DOHH2 (cell line): ENCODE measurements around the gene CACNB4.

Source experiments
- H3F3A ChIP-seq: fragments of 200-600 bp; sonication (generic), shearing (Covaris generic); 2 replicates; pipeline ENCODE4 v1.6.0; 2016; ENCODE audit warnings: antibody characterized with exemption, mild to moderate bottlenecking; ENCODE audit not compliant: control insufficient read depth, insufficient read depth
- H3K27ac ChIP-seq: fragments of 200-600 bp; sonication (generic); 2 replicates; pipeline ENCODE4 v1.5.1; 2014; ENCODE audit warnings: low read depth, mild to moderate bottlenecking, low read length, moderate library complexity
- H3K27me3 ChIP-seq: fragments of 200-600 bp; sonication (generic); 2 replicates; pipeline ENCODE4 v1.6.1; 2014; ENCODE audit warnings: mild to moderate bottlenecking, low read length, mixed read lengths; ENCODE audit not compliant: control insufficient read depth
- H3K36me3 ChIP-seq: fragments of 200-600 bp; sonication (generic); 2 replicates; pipeline ENCODE4 v1.6.1; 2014; ENCODE audit warnings: mild to moderate bottlenecking, low read length, moderate library complexity, mixed read lengths; ENCODE audit not compliant: control insufficient read depth
- H3K4me1 ChIP-seq: fragments of 200-600 bp; sonication (generic); 2 replicates; pipeline ENCODE4 v1.6.1; 2014; ENCODE audit warnings: mild to moderate bottlenecking, low read length, mixed read lengths; ENCODE audit not compliant: control insufficient read depth
- H3K4me2 ChIP-seq: fragments of 200-600 bp; sonication (generic); 2 replicates; pipeline ENCODE4 v1.6.0; 2014; ENCODE audit warnings: mild to moderate bottlenecking, low read length, moderate library complexity
- H3K4me3 ChIP-seq: fragments of 200-600 bp; sonication (generic); 2 replicates; pipeline ENCODE4 v1.5.1; 2014; ENCODE audit warnings: mild to moderate bottlenecking, low read length, mixed read lengths
- H3K79me2 ChIP-seq: fragments of 200-600 bp; sonication (generic); 2 replicates; pipeline ENCODE4 v1.6.1; 2014; ENCODE audit warnings: mild to moderate bottlenecking, low read length, mixed read lengths; ENCODE audit not compliant: control insufficient read depth
- H3K9me2 ChIP-seq: fragments of 200-600 bp; sonication (generic); replicated peaks from 2 replicates; pipeline ENCODE4 v1.6.1; 2014; ENCODE audit warnings: mild to moderate bottlenecking, low read length, mixed read lengths; ENCODE audit not compliant: control insufficient read depth
- H3K9me3 ChIP-seq: fragments of 200-600 bp; sonication (generic); 2 replicates; pipeline ENCODE4 v1.6.1; 2014; ENCODE audit warnings: antibody characterized with exemption, low read length, mixed read lengths; ENCODE audit not compliant: control insufficient read depth, insufficient read depth
- H4K20me1 ChIP-seq: fragments of 200-600 bp; sonication (generic); 2 replicates; pipeline ENCODE4 v1.6.0; 2014; ENCODE audit warnings: low read depth, mild to moderate bottlenecking, antibody characterized with exemption, low read length, moderate library complexity; ENCODE audit not compliant: control insufficient read depth, insufficient read depth
- EZH2phosphoT487 ChIP-seq: fragments of 200-600 bp; sonication (generic); IDR thresholded peaks from 2 replicates; pipeline ENCODE4 v1.6.1; 2017; ENCODE audit warnings: borderline replicate concordance, mild to moderate bottlenecking, antibody characterized with exemption, low read length, moderate library complexity, mixed read lengths
- TF ChIP-seq, protein P1 (sequence below): fragments of 200-600 bp; sonication (generic); IDR thresholded peaks from one replicate; pipeline ENCODE4 v1.5.1; 2014; ENCODE audit warnings: antibody characterized with exemption, mild to moderate bottlenecking, low read depth, low read length; ENCODE audit not compliant: poor library complexity, severe bottlenecking

The CACNB4 gene

DNA sequence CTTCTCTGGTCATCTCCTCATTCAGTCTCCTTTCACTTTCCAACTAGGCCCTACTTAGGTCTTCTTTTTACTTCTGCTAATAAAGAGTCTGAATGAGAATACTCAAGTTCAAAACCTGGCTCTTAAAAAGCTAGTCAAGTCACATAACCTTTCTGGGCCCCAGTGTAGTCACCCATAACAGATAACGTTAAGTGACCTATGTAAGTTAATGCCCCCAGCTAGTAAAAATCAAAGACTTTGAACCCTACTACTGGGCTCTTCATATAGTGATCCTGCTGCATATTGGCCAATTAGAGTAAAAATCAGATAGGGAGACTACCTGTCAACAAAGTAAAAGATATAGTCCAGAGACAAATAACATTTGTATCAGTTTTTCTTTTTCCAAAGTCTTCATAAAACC lies 288.4 kb downstream of the CACNB4 start:
- Histone ChIP-seq H4K20me1 (no peaks in the 10 kb centered on the region), H3K79me2 (peaks cover 9% of the 10 kb centered on the region), H3K36me3 (peaks cover 75% of the 10 kb centered on the region), H3K27me3 (no peaks in the 10 kb centered on the region), H3F3A (peaks cover 4% of the 10 kb centered on the region; the same call in 1 of the 2 replicates), H3K4me3 (no peak overlapping the region), H3K9me3 (no peaks in the 10 kb centered on the region), H3K9me2 (no peaks in the 10 kb centered on the region), H3K27ac (no peak overlapping the region), H3K4me1 (no peaks in the 10 kb centered on the region), H3K4me2 (no peak overlapping the region)
- no peak for TF ChIP-seq EZH2phosphoT487
- TF ChIP-seq, protein P1, sequence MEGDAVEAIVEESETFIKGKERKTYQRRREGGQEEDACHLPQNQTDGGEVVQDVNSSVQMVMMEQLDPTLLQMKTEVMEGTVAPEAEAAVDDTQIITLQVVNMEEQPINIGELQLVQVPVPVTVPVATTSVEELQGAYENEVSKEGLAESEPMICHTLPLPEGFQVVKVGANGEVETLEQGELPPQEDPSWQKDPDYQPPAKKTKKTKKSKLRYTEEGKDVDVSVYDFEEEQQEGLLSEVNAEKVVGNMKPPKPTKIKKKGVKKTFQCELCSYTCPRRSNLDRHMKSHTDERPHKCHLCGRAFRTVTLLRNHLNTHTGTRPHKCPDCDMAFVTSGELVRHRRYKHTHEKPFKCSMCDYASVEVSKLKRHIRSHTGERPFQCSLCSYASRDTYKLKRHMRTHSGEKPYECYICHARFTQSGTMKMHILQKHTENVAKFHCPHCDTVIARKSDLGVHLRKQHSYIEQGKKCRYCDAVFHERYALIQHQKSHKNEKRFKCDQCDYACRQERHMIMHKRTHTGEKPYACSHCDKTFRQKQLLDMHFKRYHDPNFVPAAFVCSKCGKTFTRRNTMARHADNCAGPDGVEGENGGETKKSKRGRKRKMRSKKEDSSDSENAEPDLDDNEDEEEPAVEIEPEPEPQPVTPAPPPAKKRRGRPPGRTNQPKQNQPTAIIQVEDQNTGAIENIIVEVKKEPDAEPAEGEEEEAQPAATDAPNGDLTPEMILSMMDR: no peak

DNA sequence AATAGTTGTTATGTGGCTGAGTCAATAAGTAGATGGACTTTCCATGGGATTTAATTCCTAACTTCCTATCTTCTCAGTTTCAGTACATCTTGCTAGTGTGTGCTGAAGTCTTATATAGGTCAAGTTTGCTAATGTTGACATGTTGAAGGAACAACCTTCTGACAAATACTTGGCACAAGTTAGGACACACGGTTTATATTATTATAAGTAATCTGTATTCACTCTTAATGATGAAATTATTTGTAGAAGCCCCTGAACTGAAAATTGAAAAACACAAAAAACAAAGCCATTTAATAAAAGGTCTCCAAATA lies 289.8 kb downstream of the CACNB4 start:
- Histone ChIP-seq H3K4me1 (no peaks in the 10 kb centered on the region), H3K36me3 (peaks cover 78% of the 10 kb centered on the region), H3K79me2 (peaks cover 5% of the 10 kb centered on the region), H4K20me1 (no peaks in the 10 kb centered on the region), H3K9me3 (no peaks in the 10 kb centered on the region), H3K4me2 (no peak overlapping the region), H3K27ac (no peak overlapping the region), H3K4me3 (no peak overlapping the region), H3K27me3 (no peaks in the 10 kb centered on the region), H3F3A (peaks cover 4% of the 10 kb centered on the region; the same call in 1 of the 2 replicates), H3K9me2 (no peaks in the 10 kb centered on the region)
- TF ChIP-seq EZH2phosphoT487: no peak
- TF ChIP-seq, protein P1: no peak

DNA sequence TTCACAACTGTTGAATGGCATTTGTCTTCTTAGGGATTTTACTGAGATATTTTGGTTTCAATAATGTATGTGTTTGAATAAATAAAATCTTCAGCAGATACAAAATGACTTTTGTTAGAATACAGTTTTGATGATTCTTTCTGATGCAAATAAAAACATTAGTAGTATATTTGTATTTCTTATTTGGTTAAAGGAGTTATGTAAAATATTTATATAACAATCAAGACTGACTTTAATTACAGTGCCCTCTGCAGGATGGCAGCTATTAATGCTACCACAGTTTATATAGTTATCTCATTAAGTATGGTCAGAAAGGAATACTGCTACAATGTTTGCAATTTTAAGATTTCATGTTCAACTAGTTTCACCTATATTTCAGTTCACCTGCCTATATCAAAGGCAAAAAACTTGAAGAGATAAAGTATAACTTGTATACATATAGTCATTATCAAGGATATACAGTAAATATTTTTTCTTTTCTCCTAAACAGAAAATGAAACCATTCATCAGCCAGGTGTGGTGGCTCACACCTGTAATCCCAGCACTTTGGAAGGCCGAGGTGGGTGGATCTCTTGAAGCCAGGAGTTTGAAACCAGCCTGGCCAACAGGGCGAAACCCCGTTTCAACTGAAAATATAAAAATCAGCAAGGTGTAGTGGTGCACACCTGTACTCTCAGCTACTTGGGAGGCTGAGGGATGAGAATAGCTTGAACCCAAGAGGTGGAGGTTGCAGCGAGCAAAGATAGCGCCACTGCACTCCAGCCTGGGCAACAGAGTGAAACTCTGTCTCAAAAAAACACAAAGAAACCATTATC lies 290.4 kb downstream of the CACNB4 start:
- no peaks in the 10 kb centered on the region for H3K4me1 ChIP-seq
- H3F3A ChIP-seq: peaks cover 4% of the 10 kb centered on the region; the same call in 1 of the 2 replicates
- TF ChIP-seq EZH2phosphoT487: no peak
- TF ChIP-seq, protein P1: peak; percentile 38
- H4K20me1 ChIP-seq: no peaks in the 10 kb centered on the region
- no peaks in the 10 kb centered on the region for H3K27me3 ChIP-seq
- no peaks in the 10 kb centered on the region for H3K9me3 ChIP-seq
- H3K79me2 ChIP-seq: peaks cover 5% of the 10 kb centered on the region
- no peaks in the 10 kb centered on the region for H3K9me2 ChIP-seq
- H3K4me2 ChIP-seq: no peak overlapping the region
- H3K27ac ChIP-seq: no peak overlapping the region
- peaks cover 75% of the 10 kb centered on the region for H3K36me3 ChIP-seq
- no peak overlapping the region for H3K4me3 ChIP-seq
